NCI-H1694 treated with DMSO at 0.1 percent for 48 hours (cell line): ENCODE results near the gene GARIN5B.

ENCODE experiments used
- DNase-seq: peaks from one replicate; lab custom pipeline; 2025; lab: John Stamatoyannopoulos, UW

GARIN5B gene

DNA sequence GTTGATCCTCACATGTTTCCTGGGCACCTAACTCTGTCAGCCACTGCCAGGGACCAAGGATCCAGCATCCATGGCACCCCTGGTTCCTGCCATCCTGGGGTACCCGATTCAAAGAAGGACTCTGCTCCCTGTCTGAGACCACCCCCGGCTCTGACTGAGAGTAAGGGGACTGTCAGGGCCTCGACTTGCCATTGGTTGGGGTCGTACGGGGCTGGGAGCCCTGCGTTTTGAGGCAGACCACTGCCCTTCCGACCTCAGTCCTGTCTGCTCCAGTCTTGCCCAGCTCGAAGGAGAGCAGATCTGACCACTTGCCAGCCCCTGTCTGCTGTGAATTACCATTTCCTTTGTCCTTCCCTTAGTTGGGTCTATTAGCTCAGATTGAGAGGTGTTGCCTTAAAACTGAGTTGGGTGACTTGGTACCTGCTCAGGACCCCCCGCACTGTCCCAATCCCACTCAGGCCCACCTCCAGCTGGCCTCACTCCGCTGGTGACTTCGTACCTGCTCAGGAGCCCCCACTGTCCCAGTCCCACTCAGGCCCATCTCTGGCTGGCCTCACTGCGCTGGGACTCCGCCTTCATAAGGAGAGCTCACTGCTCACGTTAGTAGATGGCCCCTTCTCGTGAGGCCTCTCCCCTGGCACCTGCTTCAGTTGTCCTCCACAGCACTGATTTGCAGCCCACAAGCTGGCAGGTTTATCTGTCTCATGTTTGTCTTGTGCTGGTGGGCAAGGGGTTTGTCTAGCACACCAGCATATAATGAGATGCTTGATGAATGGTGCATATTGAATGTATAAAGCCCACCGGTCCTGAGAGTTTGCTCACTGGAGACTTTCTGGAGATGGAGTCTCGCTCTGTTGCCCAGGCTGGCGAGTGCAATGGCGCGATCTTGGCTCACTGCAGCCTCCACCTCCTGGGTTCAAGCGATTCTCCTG is 26.6 kb upstream of the GARIN5B start:
- DNase-seq, result no peak

- no peak for DNase-seq
These were observed 24.9 kb upstream of the GARIN5B start for GRCh38 chr19:55387736-55388497.

GRCh38 chr19:55386493-55386971 is 23.5 kb upstream of the GARIN5B start:
- DNase-seq, result no peak

DNA sequence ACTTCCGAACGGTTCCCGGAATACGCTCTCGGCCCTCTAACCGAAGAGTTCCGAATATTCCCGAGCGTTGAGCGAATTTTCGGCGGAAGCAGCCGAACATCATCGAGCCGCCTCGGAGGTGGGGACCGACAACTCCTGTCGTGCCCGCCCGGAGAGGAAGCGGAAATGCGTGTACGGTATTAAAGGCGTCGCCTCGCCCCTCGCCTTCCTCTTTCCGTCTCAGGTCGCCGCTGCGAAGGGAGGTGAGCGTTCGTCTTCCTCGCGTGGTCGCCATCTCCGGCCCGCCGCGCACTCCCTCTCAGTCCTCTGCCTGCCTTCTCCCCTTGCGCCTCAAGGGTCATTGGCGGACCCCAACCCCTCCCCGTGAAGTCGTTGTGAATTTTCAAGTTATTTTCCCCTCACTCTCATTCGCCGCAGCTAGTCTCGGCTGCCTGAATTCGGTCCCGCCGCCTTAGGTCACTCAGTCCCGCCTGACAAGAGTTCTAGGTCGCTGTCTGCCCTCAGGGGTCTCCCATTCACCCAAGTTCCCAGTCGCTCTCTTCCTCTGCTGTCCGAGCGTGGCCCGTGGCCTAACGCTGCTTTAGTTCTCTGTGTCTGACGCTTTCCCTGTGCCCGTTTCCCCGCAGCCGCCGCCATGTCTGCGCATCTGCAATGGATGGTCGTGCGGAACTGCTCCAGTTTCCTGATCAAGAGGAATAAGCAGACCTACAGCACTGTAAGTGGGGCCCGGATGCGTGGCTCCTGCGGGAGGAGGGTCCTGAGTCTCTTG is 22.8 kb upstream of the GARIN5B start, which contains the start of gene RPL28:
Gene RPL28 (plus strand): TSS at position 209 of the 769 bp plus-strand sequence. CDS start 426 bp downstream, at position 635.
- DNase-seq, result peak; percentile 99

DNA sequence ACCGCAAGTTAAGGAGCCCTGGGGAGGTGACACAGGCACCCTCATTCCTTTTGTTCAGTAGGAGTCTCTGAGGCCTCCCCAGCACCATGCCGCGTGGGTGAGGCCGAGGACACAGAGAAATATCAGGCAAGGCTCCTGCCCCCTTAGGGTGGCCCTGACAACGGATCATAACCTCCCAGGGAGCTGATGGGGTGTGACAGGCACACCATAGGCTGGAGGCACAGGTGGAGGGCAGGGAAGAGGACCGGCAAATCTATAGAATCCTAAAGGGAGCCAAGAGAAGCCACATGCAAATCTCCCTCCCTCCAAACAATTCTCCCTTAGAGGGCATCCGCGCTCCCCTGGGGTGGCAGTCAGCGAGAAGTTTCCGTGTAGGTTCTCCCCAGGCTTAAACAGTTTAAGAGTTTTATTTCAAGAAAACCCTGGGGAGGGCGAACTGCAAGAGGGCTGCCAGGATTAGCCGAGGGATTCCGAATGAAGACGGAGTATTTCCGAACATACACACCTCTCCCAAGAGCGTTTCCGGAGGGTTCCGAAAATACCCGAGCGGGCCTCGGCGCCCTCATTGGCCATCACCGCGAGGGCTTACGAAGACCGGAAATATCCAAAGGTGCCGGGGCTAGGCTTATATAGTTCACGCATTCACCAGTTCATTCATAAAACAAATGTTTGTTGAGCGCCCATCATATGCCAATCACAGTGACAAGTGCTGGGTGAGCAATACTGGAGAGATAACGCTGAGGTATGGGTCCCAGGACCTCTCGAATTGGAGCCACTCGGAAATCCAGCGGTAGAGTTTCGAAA is 22.1 kb upstream of the GARIN5B start:
- peak; percentile 99 for DNase-seq

DNA sequence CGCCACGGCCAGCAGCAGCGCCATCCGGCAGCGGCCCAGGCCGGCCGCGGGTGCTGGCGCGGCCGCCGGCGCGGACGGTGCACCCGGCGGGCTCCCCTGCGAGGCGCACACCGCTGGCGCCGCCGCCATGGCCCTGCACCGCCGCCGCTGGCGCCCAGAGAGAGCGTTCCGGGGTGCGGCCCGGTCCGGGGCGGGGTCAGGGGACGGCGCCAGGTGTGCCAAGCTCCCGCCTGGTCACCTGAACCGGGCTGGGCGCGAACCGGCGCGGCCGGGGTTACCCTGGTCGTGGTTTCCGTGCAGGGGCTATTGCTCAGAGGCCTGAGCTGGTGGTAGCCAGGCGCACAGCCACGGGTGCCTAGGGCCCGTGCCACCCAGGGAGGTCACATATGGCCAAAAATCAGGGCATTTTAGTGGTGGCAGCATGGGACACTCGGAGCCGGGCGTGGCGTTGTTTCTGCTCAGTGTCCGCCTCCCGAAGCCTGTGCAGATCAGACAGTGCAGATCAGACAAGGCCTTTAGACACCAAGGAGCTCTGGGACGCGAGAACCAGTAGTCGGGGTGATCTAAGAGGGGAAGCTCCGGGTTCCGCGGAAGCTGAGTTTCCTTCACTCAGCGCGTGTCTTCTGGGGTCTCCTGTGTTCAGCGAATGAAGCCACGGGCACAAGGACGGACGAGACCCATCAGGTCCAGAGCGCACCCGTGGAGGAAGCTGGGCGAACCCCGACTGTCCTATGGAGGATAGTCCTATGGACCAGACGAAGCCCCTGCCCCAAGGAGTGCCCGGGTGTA is 21.3 kb upstream of the GARIN5B start, which contains the start of gene TMEM238:
Gene TMEM238 (minus strand): TSS at position 162 of the 789 bp plus-strand sequence. CDS start 33 bp downstream, at position 129.
- peak; percentile 36 for DNase-seq

GRCh38 chr19:55383279-55384130 is 20.4 kb upstream of the GARIN5B start:
- peak; percentile 43 for DNase-seq

- no peak for DNase-seq
These were observed 19.5 kb upstream of the GARIN5B start for GRCh38 chr19:55382522-55383054.

GRCh38 chr19:55382013-55382412 is 19.0 kb upstream of the GARIN5B start:
- no peak for DNase-seq

GRCh38 chr19:55379174-55379573 is 16.1 kb upstream of the GARIN5B start:
- no peak for DNase-seq

GRCh38 chr19:55377356-55378131 is 14.5 kb upstream of the GARIN5B start:
- no peak for DNase-seq

GRCh38 chr19:55376241-55376933 is 13.3 kb upstream of the GARIN5B start, which contains the start of gene TMEM190:
Gene TMEM190 (plus strand): TSS chr19:55376826. CDS start chr19:55376854, 28 bp downstream.
- no peak for DNase-seq

- DNase-seq, result no peak
These were observed 11.1 kb upstream of the GARIN5B start for GRCh38 chr19:55373993-55374757.

DNA sequence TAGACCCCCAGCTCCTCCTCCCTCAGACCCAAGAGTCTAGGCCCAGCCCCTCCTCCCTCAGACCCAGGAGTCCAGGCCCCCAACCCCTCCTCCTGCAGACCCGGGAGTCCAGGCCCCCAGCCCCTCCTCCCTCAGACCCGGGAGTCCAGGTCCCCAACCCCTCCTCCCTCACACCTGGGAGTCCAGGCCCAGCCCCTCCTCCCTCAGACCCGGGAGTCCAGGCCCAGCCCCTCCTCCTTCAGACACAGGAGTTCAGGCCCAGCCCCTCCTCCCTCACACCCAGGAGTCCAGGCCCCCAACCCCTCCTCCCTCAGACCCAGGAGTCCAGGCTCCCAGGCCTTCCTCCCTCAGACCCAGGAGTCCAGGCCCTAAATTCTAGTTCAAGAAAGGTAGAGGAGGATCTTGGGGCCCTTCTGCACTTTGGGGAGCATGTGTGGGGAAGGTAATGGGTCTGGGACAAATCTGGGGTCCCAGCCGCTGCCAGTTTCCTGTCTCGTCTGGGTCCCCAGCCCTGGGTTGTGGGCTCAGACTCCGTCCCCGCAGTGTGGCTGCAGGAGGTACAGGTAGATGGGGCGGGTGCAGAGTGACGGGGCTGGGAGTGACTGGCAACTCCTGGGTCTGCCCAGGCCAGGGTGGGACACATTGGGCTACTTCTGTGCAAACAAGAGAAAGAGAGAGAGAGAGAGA is 10.4 kb upstream of the GARIN5B start:
- DNase-seq, result no peak

GRCh38 chr19:55372316-55373081 is 9.4 kb upstream of the GARIN5B start:
- DNase-seq, result no peak
